ENCODE data around the gene CYCS.

Gene CYCS

DNA sequence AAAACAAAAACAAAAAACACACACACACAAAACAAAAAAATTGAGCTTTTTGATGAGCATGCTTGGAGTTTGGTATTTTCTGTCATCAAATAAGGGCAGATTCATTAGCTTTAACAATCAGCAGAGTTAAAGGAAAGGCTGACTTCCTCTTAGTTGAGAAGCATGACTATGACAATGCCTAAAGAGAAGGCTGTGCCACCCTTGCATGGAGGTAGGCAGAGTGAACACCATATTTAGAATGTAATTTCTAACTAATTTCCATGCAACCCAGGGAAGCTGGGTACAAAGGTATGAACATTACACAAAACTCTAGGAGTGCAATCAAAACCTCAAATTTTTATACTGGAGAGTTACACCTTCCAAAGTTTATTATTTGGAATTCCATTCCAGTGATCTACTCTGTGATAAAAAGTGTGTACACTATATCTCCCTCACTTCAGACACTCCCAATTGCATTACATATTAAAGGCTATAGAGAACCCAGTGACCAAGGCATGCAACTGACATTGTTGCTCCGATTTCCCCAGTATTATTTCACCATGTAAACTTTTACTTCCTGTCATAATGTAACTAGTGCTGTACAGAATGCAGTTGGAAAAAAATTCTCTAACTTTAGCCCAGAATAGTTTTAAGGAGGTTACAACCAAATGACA, 9.4 kb upstream of the CYCS start:
- TF ChIP-seq, protein P1, sequence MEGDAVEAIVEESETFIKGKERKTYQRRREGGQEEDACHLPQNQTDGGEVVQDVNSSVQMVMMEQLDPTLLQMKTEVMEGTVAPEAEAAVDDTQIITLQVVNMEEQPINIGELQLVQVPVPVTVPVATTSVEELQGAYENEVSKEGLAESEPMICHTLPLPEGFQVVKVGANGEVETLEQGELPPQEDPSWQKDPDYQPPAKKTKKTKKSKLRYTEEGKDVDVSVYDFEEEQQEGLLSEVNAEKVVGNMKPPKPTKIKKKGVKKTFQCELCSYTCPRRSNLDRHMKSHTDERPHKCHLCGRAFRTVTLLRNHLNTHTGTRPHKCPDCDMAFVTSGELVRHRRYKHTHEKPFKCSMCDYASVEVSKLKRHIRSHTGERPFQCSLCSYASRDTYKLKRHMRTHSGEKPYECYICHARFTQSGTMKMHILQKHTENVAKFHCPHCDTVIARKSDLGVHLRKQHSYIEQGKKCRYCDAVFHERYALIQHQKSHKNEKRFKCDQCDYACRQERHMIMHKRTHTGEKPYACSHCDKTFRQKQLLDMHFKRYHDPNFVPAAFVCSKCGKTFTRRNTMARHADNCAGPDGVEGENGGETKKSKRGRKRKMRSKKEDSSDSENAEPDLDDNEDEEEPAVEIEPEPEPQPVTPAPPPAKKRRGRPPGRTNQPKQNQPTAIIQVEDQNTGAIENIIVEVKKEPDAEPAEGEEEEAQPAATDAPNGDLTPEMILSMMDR (IDR thresholded peaks at IDR 0.05), result no peak

DNA sequence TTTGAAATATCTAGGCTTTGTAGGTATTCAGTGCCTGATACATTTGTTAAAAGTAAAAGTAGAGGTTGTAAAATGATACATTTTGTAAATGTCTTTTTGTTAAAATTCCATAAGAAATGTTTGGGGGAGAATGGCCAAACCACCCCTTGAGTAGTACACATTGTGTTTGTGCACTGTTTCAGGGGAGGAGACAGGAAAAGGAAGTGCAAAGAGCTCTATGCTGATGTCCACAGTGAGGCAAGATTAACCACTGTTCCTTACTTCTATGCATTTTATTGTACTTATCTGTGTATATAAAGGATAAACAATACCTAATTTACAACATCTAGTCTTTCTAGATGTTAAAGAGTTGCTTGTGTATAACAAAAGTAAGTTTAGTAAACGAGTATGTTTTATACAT, 7.4 kb upstream of the CYCS start:
- TF ChIP-seq, protein P1 (IDR thresholded peaks at IDR 0.05), result no peak

DNA sequence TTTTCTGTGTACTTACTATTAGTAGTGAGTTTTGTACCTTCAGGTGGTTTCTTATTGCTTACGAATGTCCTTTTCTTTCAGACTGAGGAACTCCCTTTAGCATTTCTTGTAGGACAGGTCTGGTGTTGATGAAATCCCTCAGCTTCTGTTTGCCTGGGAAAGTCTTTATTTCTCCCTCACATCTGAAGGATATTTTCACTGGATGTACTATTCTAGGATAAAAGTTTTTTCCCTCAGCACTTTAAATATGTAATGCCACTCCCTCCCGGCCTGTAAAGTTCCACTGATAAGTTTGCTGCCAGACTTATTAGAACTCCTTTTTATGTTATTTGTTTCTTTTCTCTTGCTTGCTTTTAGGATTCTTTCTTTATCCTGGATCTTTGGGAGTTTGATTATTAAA, 1.7 kb upstream of the CYCS start:
- TF ChIP-seq, protein P1 (IDR thresholded peaks at IDR 0.05), result no peak

DNA sequence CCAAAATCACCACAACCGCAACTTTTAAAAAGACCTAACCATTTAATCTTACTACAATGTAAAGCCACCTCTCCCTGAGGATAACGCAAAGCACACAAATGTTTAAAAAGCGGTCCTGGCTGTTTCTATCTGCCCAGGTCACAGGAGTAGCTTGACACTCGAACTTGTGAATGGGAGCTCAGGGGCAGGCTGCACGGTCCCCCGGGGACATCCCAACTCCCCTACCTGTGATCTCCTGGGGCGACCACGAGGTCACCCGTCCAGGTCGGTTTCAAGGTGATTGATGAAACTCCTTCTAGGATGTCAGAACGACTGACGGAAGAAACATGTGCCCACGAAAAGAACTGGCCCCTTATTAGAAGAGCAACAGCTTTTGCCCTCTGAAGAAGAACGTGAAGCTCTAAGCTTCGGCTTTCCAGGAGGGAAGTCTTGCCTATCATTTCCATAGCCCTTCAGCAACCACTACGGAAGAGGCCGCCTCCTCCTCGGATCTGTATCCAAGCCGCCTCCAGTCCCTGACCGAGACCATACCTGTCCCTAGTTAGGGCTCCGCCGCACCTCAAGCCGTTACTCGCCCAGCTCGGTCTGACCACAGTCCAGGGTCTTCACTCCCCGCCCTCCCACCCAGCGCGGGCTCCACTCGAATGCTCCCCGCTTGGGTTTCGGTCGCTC, 459 bp downstream of the CYCS start:
- TF ChIP-seq, protein P1 (IDR thresholded peaks at IDR 0.05), result no peak

DNA sequence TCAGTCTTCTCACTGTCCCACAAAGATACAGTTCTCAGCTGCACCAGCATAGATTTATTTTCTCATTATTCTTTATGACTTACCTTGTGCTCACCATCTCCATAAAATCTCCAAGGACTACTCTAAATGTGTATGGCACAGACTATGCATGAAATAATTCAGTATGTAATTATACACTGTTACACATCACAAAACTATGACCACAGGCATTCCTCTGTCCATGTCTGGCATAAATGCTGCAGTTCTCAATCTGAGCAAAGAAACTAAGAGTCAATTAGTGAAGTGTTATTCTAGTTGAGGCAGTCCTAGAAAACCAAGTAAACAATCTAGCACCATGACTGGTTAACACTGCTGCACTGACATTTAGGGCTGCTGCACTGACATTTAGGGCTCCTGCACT, 2.7 kb downstream of the CYCS start:
- TF ChIP-seq, protein P1 (IDR thresholded peaks at IDR 0.05), result no peak

DNA sequence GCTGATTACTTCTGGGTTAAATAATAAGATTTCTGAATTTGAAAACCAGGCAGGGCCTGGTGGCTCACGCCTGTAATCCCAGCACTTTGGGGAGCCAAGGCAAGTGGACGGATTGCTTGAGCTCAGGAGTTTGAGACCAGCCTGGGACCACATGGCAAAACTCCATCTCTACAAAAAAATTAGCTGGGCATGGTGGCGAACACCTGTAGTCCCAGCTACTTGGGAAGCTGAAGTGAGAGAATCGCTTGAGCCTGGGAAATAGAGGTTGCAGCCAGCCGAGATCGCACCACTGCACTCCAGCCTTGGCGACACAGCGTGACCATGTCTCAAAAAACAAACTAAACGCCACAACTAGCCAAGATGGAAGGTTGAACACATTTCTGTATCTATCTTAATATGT, 3.5 kb downstream of the CYCS start:
- TF ChIP-seq, protein P1 (IDR thresholded peaks at IDR 0.05), result no peak

DNA sequence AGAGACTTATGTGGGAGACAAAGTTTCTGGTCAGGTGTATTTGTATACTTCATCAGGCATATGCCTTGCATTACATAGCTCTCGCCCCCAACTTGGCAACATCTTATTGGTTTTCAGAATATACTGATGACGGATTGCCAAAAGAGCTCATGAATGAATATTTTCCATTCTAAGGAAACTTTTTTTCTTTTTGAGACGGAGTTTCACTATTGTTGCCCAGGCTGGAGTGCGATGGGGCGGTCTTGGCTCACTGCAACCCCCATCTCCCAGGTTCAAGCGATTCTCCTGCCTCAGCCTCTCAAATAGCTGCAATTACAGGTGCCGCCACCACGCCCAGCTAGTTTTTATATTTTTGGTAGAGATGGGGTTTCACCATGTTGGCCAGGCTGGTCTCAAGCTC, 6.0 kb downstream of the CYCS start:
- TF ChIP-seq, protein P1 (IDR thresholded peaks at IDR 0.05), result no peak

All from LNCAP (cell line).